GM12878 (cell line): ENCODE measurements around the gene SLX4IP.

Experiments used
- CHD2 ChIP-seq: IDR thresholded peaks from 2 replicates; pipeline ENCODE4 v1.6.1; 2011; ENCODE audit warnings: low read depth, low read length, improper control_type of control experiment, borderline replicate concordance
- HCFC1 ChIP-seq: fragments of 150-350 bp; IDR thresholded peaks from 2 replicates; pipeline ENCODE4 v1.6.1; 2014; ENCODE audit warnings: low read length
- POLR2AphosphoS5 ChIP-seq: IDR thresholded peaks from 2 replicates; pipeline ENCODE4 v1.6.1; 2011; ENCODE audit warnings: mild to moderate bottlenecking, low read length, inconsistent platforms
- TF ChIP-seq, protein P1 (sequence below), 3 experiments: IDR thresholded peaks in 2 of 3; conservative IDR thresholded peaks in 1 of 3; 2 replicates each; pipeline ENCODE4 v1.5.1; 2011; ENCODE audit warnings: low read depth in 3 of 3, low read length in 3 of 3, mild to moderate bottlenecking in 3 of 3, control low read depth in 2 of 3, moderate library complexity in 2 of 3, inconsistent platforms in 1 of 3, mixed read lengths in 1 of 3; ENCODE audit not compliant: control insufficient read depth in 2 of 3, insufficient read depth in 1 of 3; ENCODE audit errors: extremely low read depth in 1 of 3

DNA sequence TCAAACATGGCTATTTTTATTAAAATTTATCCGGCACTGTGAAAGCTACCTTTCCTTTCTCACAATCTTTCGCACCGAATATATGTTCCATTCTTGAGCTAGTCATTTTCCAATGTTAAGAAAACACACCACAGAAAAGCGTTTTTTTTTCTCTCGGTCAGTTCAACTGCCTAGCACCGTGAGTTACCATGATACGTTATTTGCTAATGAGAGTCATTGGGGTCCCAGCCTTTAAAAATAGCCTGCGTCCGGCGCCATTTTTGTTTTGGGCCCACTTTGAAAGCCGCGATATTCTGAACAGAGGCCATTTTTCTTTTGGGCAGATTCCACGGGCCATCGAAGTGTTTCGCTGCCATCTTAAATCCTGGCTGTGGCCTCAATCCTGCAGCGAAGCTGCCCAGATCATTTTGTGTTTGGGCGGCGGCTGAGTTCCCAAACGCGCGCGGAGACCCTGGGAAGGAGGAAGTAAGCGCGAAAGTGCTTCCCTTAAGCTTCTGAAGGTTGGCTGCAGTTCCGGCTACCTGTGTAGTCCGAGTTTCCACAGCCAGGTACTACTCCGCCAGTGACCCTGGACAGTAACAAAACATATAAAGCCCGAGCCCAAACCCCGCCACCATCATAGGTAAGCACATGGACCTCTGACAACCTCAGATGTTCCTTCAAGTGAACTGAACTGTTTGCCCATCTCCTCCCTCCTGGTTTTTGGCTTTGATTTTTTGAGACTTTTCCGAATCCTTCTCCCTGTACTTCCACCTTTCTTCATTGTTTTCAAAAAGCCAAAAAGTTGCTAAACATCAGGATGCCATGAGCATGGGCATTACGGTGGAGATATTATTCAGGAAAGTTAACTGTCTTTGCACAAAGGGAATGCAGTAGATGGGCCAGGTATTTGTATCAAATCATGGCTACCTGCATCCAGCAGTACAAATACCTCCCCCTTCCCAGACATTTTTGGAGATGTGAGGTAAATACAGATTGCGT is at the start of gene SLX4IP:
- TF ChIP-seq HCFC1 (peak; percentile 97), CHD2 (peak; percentile 96), POLR2AphosphoS5 (peak; percentile 64)
- TF ChIP-seq, protein P1, sequence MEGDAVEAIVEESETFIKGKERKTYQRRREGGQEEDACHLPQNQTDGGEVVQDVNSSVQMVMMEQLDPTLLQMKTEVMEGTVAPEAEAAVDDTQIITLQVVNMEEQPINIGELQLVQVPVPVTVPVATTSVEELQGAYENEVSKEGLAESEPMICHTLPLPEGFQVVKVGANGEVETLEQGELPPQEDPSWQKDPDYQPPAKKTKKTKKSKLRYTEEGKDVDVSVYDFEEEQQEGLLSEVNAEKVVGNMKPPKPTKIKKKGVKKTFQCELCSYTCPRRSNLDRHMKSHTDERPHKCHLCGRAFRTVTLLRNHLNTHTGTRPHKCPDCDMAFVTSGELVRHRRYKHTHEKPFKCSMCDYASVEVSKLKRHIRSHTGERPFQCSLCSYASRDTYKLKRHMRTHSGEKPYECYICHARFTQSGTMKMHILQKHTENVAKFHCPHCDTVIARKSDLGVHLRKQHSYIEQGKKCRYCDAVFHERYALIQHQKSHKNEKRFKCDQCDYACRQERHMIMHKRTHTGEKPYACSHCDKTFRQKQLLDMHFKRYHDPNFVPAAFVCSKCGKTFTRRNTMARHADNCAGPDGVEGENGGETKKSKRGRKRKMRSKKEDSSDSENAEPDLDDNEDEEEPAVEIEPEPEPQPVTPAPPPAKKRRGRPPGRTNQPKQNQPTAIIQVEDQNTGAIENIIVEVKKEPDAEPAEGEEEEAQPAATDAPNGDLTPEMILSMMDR (IDR thresholded peaks at IDR 0.05 in 2 of 3, conservative IDR thresholded peaks at IDR 0.05 in 1 of 3; ENCODE audit: control insufficient read depth in 2 of 3, extremely low read depth in 1 of 3, insufficient read depth in 1 of 3, low read depth in 3 of 3, low read length in 3 of 3), result no peak
